HEK293 (cell line): Measurements from ENCODE around the gene PRR16.
"Not testable (repeated sequence)": the region's sequence is repeated elsewhere in the genome, so short reads cannot be mapped to it uniquely, and the experiment has no call there.

ENCODE experiments used
- CTCF ChIA-PET: fragments of 350-600 bp; formaldehyde crosslinking; extraction: SDS; loops from one replicate; lab custom pipeline; 2021; ENCODE audit warnings: antibody characterized with exemption; lab: Yijun Ruan, JAX
- POLR2A ChIA-PET: fragments of 300-600 bp; formaldehyde crosslinking; extraction: SDS; loops from one replicate; lab custom pipeline; 2020; ENCODE audit warnings: antibody characterized with exemption, inconsistent platforms; lab: Yijun Ruan, JAX
- H3K27ac ChIP-seq: fragments of 200-500 bp; sonication (Bioruptor generic); 2 replicates; pipeline ENCODE4 v1.5.1; 2014; ENCODE audit warnings: low read depth, low read length, control low read depth, inconsistent platforms; ENCODE audit errors: extremely low read depth
- H3K36me3 ChIP-seq, 2 experiments: fragments of 200-500 bp in 1 of 2; sonication (Bioruptor generic) in 1 of 2; 1 replicate in 1 of 2; 2 replicates in 1 of 2; pipeline ENCODE4 v1.5.1; 2014 to 2017; ENCODE audit warnings: inconsistent platforms in 2 of 2, low read length in 2 of 2; ENCODE audit not compliant: control insufficient read depth in 2 of 2, insufficient read depth in 1 of 2
- H3K4me1 ChIP-seq: fragments of 200-500 bp; sonication (Bioruptor generic); 2 replicates; pipeline ENCODE4 v1.5.1; 2014; ENCODE audit warnings: mild to moderate bottlenecking, low read length, inconsistent platforms; ENCODE audit not compliant: control insufficient read depth, insufficient read depth
- H3K4me3 ChIP-seq: 2 replicates; pipeline ENCODE4 v1.5.1; 2011; ENCODE audit warnings: low read depth, mild to moderate bottlenecking, control low read depth, low read length, moderate library complexity
- H3K9me3 ChIP-seq: fragments of 200-500 bp; sonication (Bioruptor generic); 2 replicates; pipeline ENCODE4 v1.5.1; 2014; ENCODE audit warnings: low read depth, low read length, inconsistent platforms; ENCODE audit not compliant: control insufficient read depth, insufficient read depth
- BCL6B ChIP-seq: fragments of 450-650 bp; formaldehyde crosslinking; IDR thresholded peaks from 2 replicates; pipeline ENCODE4 v1.5.1; 2017; ENCODE audit warnings: missing biosample characterization, missing genetic modification characterization
- MZF1 ChIP-seq: fragments of 450-650 bp; formaldehyde crosslinking; IDR thresholded peaks from 2 replicates; pipeline ENCODE4 v1.5.1; 2017; ENCODE audit warnings: missing biosample characterization, missing genetic modification characterization, borderline replicate concordance
- SP2 ChIP-seq: fragments of 450-650 bp; formaldehyde crosslinking; IDR thresholded peaks from 2 replicates; pipeline ENCODE4 v1.5.1; 2016; ENCODE audit warnings: missing biosample characterization, missing genetic modification characterization
- SP3 ChIP-seq: fragments of 450-650 bp; formaldehyde crosslinking; IDR thresholded peaks from 2 replicates; pipeline ENCODE4 v1.5.1; 2016; ENCODE audit warnings: missing biosample characterization, missing genetic modification characterization
- ZBTB44 ChIP-seq: fragments of 450-650 bp; IDR thresholded peaks from 2 replicates; pipeline ENCODE4 v1.5.1; 2018; ENCODE audit warnings: missing biosample characterization, mild to moderate bottlenecking, missing genetic modification characterization
- ZNF221 ChIP-seq: fragments of 450-650 bp; formaldehyde crosslinking; IDR thresholded peaks from 2 replicates; pipeline ENCODE4 v1.5.1; 2017; ENCODE audit warnings: missing biosample characterization, missing genetic modification characterization, borderline replicate concordance
- ZNF248 ChIP-seq: fragments of 450-650 bp; formaldehyde crosslinking; IDR thresholded peaks from 2 replicates; pipeline ENCODE4 v1.5.1; 2017; ENCODE audit warnings: missing biosample characterization, missing genetic modification characterization
- ZNF324 ChIP-seq: fragments of 450-650 bp; formaldehyde crosslinking; IDR thresholded peaks from 2 replicates; pipeline ENCODE4 v1.5.1; 2016; ENCODE audit warnings: missing biosample characterization, missing genetic modification characterization
- ZNF510 ChIP-seq: fragments of 450-650 bp; formaldehyde crosslinking; IDR thresholded peaks from 2 replicates; pipeline ENCODE4 v1.5.1; 2018; ENCODE audit warnings: mild to moderate bottlenecking, missing genetic modification characterization, missing biosample characterization; ENCODE audit not compliant: insufficient replicate concordance
- TF ChIP-seq, protein P1 (sequence below): fragments of 450-650 bp; formaldehyde crosslinking; IDR thresholded peaks from 2 replicates; pipeline ENCODE4 v1.5.1; 2016; ENCODE audit warnings: missing biosample characterization, missing genetic modification characterization
- TF ChIP-seq, protein P2 (sequence below): fragments of 450-650 bp; formaldehyde crosslinking; IDR thresholded peaks from 2 replicates; pipeline ENCODE4 v1.5.1; 2016; ENCODE audit warnings: missing biosample characterization, missing genetic modification characterization

Gene PRR16

DNA sequence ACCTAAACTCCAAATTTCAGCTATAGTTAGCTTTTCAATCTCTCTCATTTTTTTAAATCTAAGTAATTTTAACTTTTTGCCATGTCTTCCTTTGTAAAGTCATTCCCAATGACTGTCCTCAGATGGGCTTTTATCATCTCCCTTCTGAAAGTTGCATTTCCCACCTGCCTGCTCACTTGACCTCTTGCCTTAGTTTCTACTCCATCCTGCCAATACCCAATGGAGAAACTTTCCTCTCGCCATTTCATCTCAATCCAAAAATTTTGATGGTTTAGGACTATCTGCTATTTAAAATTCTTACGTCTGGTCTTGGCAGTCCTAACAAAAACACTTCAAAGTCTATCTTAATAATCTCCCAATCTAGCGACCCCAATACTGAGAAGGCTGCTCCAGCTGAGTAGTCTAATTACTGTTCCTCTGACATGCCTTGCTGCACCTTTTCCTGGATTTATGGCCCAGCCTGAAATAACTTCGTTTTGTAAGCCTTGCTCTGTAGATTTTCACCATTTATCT lies 231.3 kb downstream of the PRR16 start (continued):
- no peak for TF ChIP-seq MZF1
- TF ChIP-seq SP2: no peak
- TF ChIP-seq ZNF248 (tag by site-specific recombination): no peak
- TF ChIP-seq, protein P1, sequence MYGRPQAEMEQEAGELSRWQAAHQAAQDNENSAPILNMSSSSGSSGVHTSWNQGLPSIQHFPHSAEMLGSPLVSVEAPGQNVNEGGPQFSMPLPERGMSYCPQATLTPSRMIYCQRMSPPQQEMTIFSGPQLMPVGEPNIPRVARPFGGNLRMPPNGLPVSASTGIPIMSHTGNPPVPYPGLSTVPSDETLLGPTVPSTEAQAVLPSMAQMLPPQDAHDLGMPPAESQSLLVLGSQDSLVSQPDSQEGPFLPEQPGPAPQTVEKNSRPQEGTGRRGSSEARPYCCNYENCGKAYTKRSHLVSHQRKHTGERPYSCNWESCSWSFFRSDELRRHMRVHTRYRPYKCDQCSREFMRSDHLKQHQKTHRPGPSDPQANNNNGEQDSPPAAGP (tag by site-specific recombination): no peak
- TF ChIP-seq SP3 (tag by site-specific recombination): no peak

DNA sequence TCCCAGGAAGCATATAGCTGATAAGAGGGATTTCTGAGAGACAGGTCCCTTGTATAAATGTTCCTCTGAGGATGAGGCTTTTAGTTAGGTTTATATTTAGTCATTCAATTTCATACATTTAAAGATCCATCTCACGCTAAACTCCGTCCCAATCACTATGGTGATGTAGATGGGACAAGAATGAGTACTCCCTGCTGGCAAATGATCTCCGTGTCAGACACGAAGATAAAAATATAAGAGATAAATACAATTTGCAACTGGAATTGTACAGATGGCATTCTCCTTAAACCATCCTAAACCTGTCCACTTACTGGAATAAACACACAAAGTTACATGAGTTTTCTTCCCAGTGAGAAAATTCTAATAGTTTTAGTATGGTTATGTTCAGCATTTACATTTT lies 233.0 kb downstream of the PRR16 start:
- TF ChIP-seq ZNF510: no peak
- TF ChIP-seq BCL6B (tag by site-specific recombination): no peak
- no peak for TF ChIP-seq ZBTB44 (tag by site-specific recombination)
- TF ChIP-seq, protein P2, sequence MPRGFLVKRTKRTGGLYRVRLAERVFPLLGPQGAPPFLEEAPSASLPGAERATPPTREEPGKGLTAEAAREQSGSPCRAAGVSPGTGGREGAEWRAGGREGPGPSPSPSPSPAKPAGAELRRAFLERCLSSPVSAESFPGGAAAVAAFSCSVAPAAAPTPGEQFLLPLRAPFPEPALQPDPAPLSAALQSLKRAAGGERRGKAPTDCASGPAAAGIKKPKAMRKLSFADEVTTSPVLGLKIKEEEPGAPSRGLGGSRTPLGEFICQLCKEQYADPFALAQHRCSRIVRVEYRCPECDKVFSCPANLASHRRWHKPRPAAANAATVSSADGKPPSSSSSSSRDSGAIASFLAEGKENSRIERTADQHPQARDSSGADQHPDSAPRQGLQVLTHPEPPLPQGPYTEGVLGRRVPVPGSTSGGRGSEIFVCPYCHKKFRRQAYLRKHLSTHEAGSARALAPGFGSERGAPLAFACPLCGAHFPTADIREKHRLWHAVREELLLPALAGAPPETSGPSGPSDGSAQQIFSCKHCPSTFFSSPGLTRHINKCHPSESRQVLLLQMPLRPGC (tag by site-specific recombination): no peak
- TF ChIP-seq ZNF324 (tag by site-specific recombination): no peak
- no peak for TF ChIP-seq ZNF221 (tag by site-specific recombination)
- H3K4me3 ChIP-seq: no peak overlapping the region

GRCh38 chr5:120697670-120698327 lies 233.7 kb downstream of the PRR16 start:
- H3K4me3 ChIP-seq, CTCF ChIA-PET, H3K4me1 ChIP-seq, H3K27ac ChIP-seq, H3K36me3 ChIP-seq, POLR2A ChIA-PET, H3K9me3 ChIP-seq: not testable (repeated sequence)

More for the DNA sequence above, 233.0 kb downstream of the PRR16 start:
- no peaks in the 10 kb centered on the region for H3K4me1 ChIP-seq
- ChIA-PET POLR2A (no interaction called here), CTCF (no interaction called here)
- H3K9me3 ChIP-seq: no peaks in the 10 kb centered on the region
- no peaks in the 10 kb centered on the region for H3K36me3 ChIP-seq
- no peak overlapping the region for H3K27ac ChIP-seq

- CTCF ChIA-PET, H3K27ac ChIP-seq, H3K4me3 ChIP-seq: not testable (repeated sequence)
Observed at GRCh38 chr5:120700653-120701052, 236.6 kb downstream of the PRR16 start.

GRCh38 chr5:120702817-120703538 lies 238.9 kb downstream of the PRR16 start:
- POLR2A ChIA-PET, H3K4me1 ChIP-seq, H3K36me3 ChIP-seq, H3K27ac ChIP-seq, H3K9me3 ChIP-seq, H3K4me3 ChIP-seq, CTCF ChIA-PET: not testable (repeated sequence)

More at GRCh38 chr5:120700653-120701052, 236.6 kb downstream of the PRR16 start:
- POLR2A ChIA-PET, H3K36me3 ChIP-seq, H3K9me3 ChIP-seq, H3K4me1 ChIP-seq: not testable (repeated sequence)
